Activated CD4-positive, alpha-beta T cell treated with anti-CD3 and anti-CD28 coated beads, Interleukin-2, amount 10 ng/mL, durations not matched to agents 24 days and 14 days (primary cell): ENCODE data around the gene PRKACA. TPM values are rescaled to one million over a fixed set of nuclear protein-coding genes. Genes with fewer than 3 reads are reported as not detected.

ENCODE experiments used
- DNase-seq: peaks from one replicate; pipeline ENCODE4 v3.0.0; 2022
- H3K27ac Mint-ChIP-seq: one replicate; pipeline ENCODE4 v1.8.0; 2022; ENCODE audit warnings: mild to moderate bottlenecking, mixed read lengths
- H3K27me3 Mint-ChIP-seq: one replicate; pipeline ENCODE4 v1.8.0; 2022; ENCODE audit warnings: mixed read lengths
- H3K36me3 Mint-ChIP-seq: one replicate; pipeline ENCODE4 v1.8.0; 2022; ENCODE audit warnings: low read depth, mild to moderate bottlenecking, mixed read lengths
- H3K4me1 Mint-ChIP-seq: one replicate; pipeline ENCODE4 v1.8.0; 2021; ENCODE audit warnings: mixed read lengths
- H3K4me3 Mint-ChIP-seq: one replicate; pipeline ENCODE4 v1.8.0; 2022; ENCODE audit warnings: mild to moderate bottlenecking, moderate library complexity, mixed read lengths
- H3K9me3 Mint-ChIP-seq: one replicate; pipeline ENCODE4 v1.8.0; 2021; ENCODE audit warnings: mixed read lengths
- intact Hi-C: fragments of 100-400 bp; cut with micrococcal nuclease; formaldehyde crosslinking; loops from one replicate; pipeline ENCODE4 v1.15.1; 2023
- total RNA-seq: library from RNA; stranded (reverse); gene quantifications from 2 replicates; pipeline ENCODE4 v1.2.3, GENCODE V29; 2022

Gene PRKACA
- total RNA-seq, 1 donor from 2014 or later: 64.7 TPM

DNA sequence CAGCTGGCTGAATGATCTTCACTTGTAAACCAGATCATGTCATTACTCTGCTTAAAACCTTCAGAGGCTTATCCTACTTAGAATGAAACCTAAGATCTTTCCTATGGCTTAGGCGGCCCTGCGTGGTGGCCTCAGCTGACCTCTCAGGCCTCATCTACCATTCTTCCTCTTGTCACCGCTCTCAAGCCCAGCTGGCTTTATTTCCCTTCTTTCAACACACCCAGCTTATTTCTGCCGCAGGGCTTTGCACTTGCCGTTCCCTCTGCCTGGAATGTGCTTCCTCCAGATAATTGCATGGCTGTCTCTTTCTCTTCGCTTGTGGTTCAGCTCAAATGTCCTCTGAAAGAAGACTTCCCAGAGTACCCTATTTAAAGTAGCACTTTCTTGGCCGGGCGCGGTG, 22.4 kb upstream of the PRKACA start:
- Mint-ChIP-seq H3K27ac (no peak overlapping the region), H3K9me3 (no peaks in the 10 kb centered on the region)

DNA sequence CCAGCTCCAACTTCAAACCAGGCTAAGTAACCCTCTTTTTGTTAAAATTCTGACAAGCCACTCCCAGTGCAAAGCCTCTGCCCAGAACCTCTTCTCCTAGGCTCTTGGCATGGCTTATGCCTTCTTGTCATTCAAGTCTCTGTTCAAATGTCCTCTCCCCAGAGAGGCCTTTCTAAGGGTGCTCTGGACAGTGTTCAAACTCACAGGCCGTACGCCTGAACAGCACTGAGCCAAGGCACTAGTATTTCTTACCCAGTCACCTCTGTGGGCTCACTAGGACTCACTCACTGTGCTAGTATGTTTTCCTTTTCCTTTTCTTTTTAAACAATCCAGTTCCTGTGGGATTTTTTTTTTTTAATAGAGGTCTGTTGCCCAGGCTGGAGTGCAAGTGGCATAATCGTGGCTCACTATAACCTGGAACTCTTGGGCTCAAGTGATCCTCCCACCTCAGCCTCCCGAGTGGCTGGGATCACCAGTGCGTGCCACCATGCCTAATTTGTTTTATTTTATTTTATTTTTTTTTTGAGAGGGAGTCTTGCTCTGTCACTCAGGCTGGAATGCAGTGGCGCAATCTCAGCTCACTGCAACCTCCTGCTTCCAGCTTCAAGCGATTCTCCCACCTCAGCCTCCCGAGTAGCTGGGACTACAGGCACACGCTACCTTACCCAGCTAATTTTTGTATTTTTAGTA, 21.2 kb upstream of the PRKACA start:
- DNase-seq: no peak
- Mint-ChIP-seq H3K4me1 (peaks cover 40% of the 10 kb centered on the region), H3K36me3 (peaks cover 21% of the 10 kb centered on the region), H3K27me3 (no peaks in the 10 kb centered on the region), H3K27ac (peak overlapping the region; percentile 73), H3K4me3 (peak overlapping the region; percentile 62), H3K9me3 (no peaks in the 10 kb centered on the region)
- intact Hi-C loops: loop anchor here (5.0 kb wide), 2 partner anchors 56 to 229 kb away; no protein-coding TSS in a partner anchor

More for the DNA sequence above, 22.4 kb upstream of the PRKACA start:
- Mint-ChIP-seq H3K4me3 (no peak overlapping the region), H3K4me1 (peaks cover 31% of the 10 kb centered on the region), H3K36me3 (peaks cover 16% of the 10 kb centered on the region), H3K27me3 (no peaks in the 10 kb centered on the region)
- intact Hi-C loops: loop anchor here (5.0 kb wide), 2 partner anchors 58 to 227 kb away; no protein-coding TSS in a partner anchor
- DNase-seq: no peak

DNA sequence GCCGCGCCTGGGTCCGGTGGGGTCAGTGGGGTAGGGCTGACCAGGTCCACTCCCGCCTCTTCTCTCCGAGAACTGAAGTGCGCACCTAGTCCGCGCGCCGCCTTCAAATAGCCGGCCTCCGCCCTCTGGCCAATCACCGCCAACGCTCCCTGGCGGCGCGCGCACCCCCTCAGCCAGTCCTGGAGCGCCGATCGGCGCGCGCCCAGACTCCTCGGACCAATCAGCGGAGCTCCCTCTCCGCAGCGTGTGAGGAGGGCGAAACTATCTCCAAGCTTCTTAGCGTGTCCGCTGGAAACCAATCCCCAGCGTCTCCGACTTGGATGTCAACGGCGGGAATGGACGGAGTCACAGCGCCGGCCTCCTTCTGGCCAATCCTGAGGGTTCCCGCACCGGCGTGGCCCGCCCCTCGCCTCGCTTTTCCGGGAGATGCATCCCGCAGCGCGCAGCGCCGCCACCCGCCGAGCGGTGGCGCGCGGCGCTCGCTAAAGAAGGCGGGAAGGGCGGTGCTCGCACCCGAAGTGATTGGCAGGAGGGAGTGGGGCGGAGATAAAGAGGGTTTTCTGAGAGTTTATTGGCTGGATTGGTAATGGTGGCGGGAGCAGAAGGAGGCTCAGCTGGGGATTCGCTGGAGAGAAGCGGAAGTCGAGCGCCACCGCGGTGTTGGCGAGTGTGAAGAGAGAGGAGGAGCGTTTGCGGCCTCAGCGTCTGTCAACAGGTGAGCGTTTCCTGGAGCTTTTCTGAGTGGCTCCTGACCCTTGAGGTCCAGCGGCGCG, 19.1 kb upstream of the PRKACA start, which contains the start of gene ASF1B:
TSS of gene ASF1B (minus strand) at position 81 of the 773 bp plus-strand sequence. CDS start 133 bp downstream, outside the sequence.
- no peaks in the 10 kb centered on the region for H3K27me3 Mint-ChIP-seq
- peak within 1 kb of the TSS; percentile 96 for H3K27ac Mint-ChIP-seq
- intact Hi-C loops: loop anchor here (1.0 to 5.0 kb wide), 10 partner anchors 18 to 341 kb away; partner anchors contain the start of genes RFX1, SAMD1 and ZSWIM4
- no peaks in the 10 kb centered on the region for H3K9me3 Mint-ChIP-seq
- H3K4me1 Mint-ChIP-seq: peaks cover 38% of the 10 kb centered on the region
- DNase-seq: peak; percentile 99
- H3K4me3 Mint-ChIP-seq: peak within 1 kb of the TSS; percentile 83
- H3K36me3 Mint-ChIP-seq: peaks cover 24% of the 10 kb centered on the region

DNA sequence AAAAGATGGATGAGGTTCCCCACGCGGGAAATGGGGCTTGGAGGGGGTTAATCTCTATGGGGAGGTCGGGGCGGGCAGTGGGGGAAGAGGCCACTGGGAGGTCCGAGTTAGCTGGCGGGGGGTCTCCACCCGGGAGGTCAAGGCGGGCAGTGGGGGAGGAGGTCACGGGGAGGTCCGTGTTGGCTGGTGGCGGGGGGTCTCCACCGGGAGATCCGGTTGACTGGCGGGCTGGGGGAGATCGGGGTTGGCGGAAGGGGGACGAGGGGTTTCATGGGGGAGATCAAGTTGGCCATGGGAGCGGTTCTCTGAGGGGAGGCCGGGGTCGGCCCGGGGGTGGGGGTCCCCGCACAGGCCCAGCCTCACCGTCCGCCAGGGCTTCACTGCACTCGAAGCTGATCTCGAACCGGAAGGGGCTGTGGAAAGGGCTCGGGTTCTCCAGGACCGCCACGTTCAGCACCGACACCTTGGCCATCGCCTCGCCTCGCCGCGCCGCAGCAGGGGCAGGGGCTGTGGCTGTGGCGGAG, 18.5 kb upstream of the PRKACA start:
- Mint-ChIP-seq H3K4me1 (peaks cover 35% of the 10 kb centered on the region), H3K36me3 (peaks cover 25% of the 10 kb centered on the region), H3K27ac (peak overlapping the region; percentile 96), H3K4me3 (peak overlapping the region; percentile 83), H3K27me3 (no peaks in the 10 kb centered on the region), H3K9me3 (no peaks in the 10 kb centered on the region)
- intact Hi-C loops: loop anchor here (1.0 to 5.0 kb wide), 8 partner anchors 18 to 341 kb away; partner anchors contain the start of genes SAMD1 and ZSWIM4
- DNase-seq: no peak

DNA sequence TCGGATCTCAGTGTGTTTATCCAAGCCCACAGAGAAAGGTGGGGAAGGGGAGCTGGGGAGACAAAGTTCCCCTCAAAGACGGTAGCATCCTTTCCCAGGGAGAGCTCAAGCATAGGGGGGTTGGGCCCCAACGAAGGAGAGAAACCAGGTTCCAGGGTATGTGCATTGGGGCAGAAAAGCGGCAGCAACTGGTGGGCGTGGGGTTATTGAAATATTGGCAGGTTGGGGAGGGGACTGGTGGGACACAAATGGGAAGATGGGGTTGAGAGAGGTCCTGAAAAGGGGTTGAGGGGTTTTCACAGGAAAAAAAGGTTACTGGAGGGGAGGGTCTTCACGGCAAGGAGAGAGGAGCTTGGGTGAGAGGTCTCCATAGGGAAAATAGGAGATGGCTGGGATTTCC, 17.8 kb upstream of the PRKACA start:
- Mint-ChIP-seq H3K27ac (peak overlapping the region; percentile 96), H3K4me1 (peaks cover 34% of the 10 kb centered on the region), H3K4me3 (peak overlapping the region; percentile 83), H3K27me3 (no peaks in the 10 kb centered on the region), H3K36me3 (peaks cover 23% of the 10 kb centered on the region), H3K9me3 (no peaks in the 10 kb centered on the region)
- intact Hi-C loops: loop anchor here (5.0 kb wide), 2 partner anchors 53 to 232 kb away; no protein-coding TSS in a partner anchor
- DNase-seq: no peak

DNA sequence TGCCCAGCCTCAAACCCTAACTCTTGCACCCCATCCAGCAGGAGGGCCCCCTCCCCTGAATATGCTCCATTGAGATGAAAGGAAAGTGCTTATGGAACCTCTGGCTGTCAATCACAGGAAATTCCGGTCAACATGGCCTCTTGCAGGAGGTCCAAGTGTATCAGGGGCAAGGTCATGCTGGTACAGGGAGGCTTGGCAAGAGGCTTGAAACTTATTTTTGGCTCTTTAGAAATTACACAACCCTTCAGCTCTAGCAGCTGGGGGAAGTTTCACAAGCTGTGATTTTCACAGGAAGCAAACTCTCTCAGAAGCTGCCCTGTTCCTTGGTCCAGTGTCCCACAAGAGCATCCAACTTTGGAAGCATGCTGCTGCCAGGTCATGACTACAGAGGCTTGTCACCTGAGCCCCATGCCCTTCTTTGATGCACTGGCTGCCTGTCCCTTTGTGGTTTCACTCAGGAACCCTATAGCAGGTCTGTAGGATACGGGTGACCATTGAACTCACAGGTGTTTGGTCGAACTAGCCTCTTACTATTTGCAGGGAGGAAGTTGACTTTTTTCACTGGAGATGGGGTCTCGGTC, 10.5 kb upstream of the PRKACA start:
- DNase-seq: no peak
- Mint-ChIP-seq H3K36me3 (peaks cover 30% of the 10 kb centered on the region), H3K9me3 (no peaks in the 10 kb centered on the region), H3K27ac (no peak overlapping the region), H3K4me1 (peaks cover 2% of the 10 kb centered on the region), H3K4me3 (no peak overlapping the region), H3K27me3 (no peaks in the 10 kb centered on the region)
- intact Hi-C loops: no loop called here

DNA sequence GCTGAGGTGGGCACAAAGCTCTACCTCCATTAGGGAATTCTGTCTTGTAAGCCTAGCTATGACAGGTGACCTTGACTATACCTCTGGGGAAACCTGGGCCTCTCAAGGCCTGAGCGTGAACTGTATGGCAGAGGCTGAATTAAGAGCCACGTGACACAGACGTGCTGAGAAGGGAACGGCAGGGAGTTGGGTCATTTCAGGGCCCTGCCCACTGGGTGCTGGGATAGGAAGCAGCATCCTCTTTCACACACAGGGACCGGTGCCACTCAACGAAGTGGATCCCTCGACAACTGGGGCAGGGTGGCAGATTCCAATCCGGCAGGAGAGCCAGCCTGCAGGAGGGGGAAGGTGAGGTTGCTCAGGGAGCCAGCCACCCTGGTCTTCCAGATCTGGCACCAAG, 9.6 kb upstream of the PRKACA start:
- Mint-ChIP-seq H3K27me3 (no peaks in the 10 kb centered on the region), H3K27ac (no peak overlapping the region), H3K4me3 (no peak overlapping the region), H3K36me3 (peaks cover 35% of the 10 kb centered on the region), H3K9me3 (no peaks in the 10 kb centered on the region), H3K4me1 (peaks cover 1% of the 10 kb centered on the region)
- no peak for DNase-seq
- intact Hi-C loops: no loop called here

DNA sequence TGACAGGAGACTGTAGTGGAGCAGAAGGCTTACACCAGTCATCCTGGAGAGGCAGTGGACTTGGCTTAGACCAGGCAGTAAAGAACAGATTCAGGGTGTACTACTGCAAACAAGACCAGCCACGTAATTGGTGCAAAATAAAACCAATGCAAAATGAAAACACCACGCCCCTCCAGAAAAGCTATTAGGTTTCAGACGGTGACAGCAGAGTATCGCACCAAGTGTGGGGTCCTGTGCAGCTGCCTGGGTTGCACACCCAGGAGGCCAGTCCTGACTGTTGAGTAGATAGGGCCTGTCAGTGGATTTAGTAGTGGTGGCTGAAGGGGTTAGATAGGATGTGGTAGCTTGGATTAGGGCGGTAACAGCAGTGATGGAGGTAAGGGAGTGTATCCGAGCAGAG, 5.4 kb upstream of the PRKACA start:
- H3K27ac Mint-ChIP-seq: peak overlapping the region; percentile 34
- H3K4me3 Mint-ChIP-seq: no peak overlapping the region
- H3K36me3 Mint-ChIP-seq: peaks cover 34% of the 10 kb centered on the region
- no peaks in the 10 kb centered on the region for H3K27me3 Mint-ChIP-seq
- intact Hi-C loops: no loop called here
- H3K4me1 Mint-ChIP-seq: peaks cover 11% of the 10 kb centered on the region
- H3K9me3 Mint-ChIP-seq: no peaks in the 10 kb centered on the region
- DNase-seq: no peak

DNA sequence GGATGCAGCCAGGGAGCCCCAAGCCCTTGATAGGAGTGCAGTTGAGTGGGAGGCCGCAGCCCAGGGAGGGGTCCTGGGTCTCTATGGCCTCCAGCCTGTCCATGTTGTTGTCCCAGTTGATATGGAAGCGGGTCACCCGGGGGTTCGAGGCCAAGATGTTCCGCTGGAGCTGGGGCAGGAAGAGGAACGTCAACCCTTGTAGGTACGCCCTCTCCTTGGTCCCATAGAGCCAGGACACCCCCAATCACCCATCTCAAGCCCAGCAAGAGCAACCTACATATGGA, 2.9 kb upstream of the PRKACA start:
- H3K36me3 Mint-ChIP-seq: peaks cover 22% of the 10 kb centered on the region
- no peak for DNase-seq
- no peaks in the 10 kb centered on the region for H3K9me3 Mint-ChIP-seq
- H3K27me3 Mint-ChIP-seq: no peaks in the 10 kb centered on the region
- intact Hi-C loops: no loop called here
- no peak overlapping the region for H3K27ac Mint-ChIP-seq
- H3K4me1 Mint-ChIP-seq: peaks cover 25% of the 10 kb centered on the region
- no peak overlapping the region for H3K4me3 Mint-ChIP-seq

DNA sequence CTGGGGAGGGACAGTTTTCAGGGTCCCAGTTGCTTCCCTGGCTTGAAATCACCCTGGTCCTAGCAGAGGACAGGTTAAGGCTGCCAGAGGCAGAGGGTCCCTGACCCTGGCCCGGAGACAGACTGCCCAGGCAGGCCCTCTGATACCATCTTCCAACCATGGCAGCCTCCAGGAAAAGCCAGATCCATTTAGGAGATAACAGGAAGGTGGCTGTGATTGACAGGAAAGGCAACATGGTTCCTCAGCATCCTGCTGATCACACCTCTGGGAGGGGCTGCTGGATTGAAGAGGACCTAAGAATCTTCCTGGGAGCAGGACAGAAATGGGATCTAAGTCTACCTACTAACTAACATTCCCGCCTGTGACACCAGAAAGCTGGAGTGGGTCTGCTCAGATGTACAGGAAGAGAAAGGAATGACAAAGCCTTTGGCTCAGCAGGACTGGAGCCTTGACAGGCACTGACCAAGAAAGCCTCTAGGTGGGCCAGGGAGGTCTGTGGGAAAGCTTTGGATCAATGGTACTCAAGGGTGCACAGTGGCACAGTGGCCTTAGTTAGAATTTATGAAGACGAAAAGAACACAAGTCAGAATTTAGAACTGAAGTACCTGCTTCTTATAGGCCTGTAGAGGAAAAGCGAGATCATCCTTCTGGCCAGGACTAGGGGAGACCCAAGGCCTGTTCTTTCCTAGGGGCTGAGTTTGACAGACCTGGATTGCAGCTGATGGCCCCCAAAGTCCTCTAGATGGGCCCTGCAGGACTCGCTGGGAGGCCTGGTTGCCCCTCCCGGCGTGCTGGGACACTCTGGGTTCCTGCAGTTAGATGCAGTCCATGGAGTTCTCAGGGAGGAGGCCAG, 2.3 kb upstream of the PRKACA start:
- Mint-ChIP-seq H3K36me3 (peaks cover 21% of the 10 kb centered on the region), H3K4me3 (no peak overlapping the region), H3K4me1 (peaks cover 26% of the 10 kb centered on the region), H3K27ac (no peak overlapping the region), H3K9me3 (no peaks in the 10 kb centered on the region), H3K27me3 (no peaks in the 10 kb centered on the region)
- intact Hi-C loops: loop anchor here (2.0 to 10.0 kb wide), 3 partner anchors 39 to 845 kb away; no protein-coding TSS in a partner anchor
- no peak for DNase-seq

DNA sequence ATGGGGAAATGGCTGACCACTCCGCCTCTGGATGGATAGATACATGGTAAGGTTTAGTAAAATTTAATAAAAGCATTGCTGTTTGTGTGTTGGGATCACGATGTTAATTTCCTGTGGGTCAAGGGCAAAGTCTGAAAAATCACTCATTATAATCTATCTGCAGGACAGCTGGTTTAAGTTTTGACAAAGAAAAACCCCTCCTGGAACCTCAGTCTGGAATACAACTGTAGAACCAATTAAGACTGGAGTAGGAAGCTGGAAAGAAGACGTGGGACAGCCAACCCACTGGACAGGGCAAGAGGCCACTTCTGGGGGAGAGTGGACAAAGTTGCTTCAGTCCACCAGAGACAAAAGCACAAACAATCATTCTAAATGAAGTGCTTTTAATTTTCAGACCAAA, 1.6 kb upstream of the PRKACA start:
- peak overlapping the region; percentile 94 for H3K27ac Mint-ChIP-seq
- no peaks in the 10 kb centered on the region for H3K9me3 Mint-ChIP-seq
- intact Hi-C loops: loop anchor here (2.0 to 10.0 kb wide), 3 partner anchors 38 to 844 kb away; no protein-coding TSS in a partner anchor

DNA sequence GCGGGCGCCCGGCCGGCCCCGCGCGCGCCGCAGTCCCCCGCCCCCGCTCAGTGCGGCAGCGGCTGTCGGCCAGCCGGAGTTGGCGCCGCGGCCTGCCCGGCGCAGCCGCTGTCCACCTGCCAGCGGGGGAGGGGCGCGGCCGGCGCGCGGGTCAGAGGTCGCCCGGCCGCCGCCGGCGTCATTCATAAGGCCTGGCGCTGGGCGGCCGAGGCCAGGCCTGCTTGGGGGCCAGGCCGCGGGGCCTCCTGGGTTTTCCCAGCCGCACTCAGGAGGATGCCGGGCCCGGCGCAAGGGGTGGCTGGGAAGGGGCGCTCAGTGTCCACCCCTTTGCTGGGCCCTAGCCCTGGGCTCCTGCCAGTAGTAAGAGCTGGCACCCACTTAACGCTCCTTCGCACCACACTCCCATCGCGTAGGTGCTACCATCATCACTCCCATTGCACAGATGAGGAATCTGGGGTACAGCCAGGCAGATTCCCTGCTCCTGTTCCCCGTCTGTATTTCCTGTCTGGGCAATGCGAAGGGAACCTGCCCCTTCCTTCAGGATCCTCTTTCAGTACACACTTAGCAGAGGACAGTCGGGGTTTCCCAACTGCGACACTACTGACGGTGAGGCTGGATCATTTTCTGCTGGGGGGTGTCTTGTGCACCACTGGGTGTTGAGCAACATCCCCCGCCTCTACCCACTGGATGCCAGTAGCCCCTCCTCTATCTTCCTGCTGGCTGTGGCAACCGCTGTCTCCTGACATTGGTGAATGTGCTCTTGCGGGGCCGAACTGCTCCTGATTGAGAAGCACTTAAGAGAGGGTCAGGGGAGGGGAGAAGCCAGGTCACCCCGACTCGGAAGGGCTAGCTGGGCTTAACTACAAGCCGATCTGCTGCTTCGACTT, 846 bp upstream of the PRKACA start:
- no peaks in the 10 kb centered on the region for H3K9me3 Mint-ChIP-seq
- DNase-seq: peak; percentile 81
- intact Hi-C loops: loop anchor here (1.0 to 10.0 kb wide), 4 partner anchors 18 to 844 kb away; partner anchors contain the start of gene ASF1B
- peak overlapping the region; percentile 94 for H3K4me3 Mint-ChIP-seq
- H3K36me3 Mint-ChIP-seq: peaks cover 15% of the 10 kb centered on the region
- no peaks in the 10 kb centered on the region for H3K27me3 Mint-ChIP-seq
- peak overlapping the region; percentile 94 for H3K27ac Mint-ChIP-seq
- H3K4me1 Mint-ChIP-seq: peaks cover 34% of the 10 kb centered on the region

More for the DNA sequence above, 1.6 kb upstream of the PRKACA start:
- Mint-ChIP-seq H3K36me3 (peaks cover 15% of the 10 kb centered on the region), H3K27me3 (no peaks in the 10 kb centered on the region), H3K4me1 (peaks cover 30% of the 10 kb centered on the region), H3K4me3 (peak overlapping the region; percentile 94)
- no peak for DNase-seq
